Stomach (tissue), 9 donors: ENCODE results near the gene ATP5ME. TPM values are rescaled to one million over a fixed set of nuclear protein-coding genes. Genes with fewer than 3 reads are reported as not detected.

Source experiments
- DNase-seq, 2 donors: peaks; one replicate each; pipeline versions ENCODE4 v3.0.0 to v3.0.0-alpha.2; 2013 to 2019
- H3K27ac ChIP-seq, 5 donors: fragments of 200-600 bp in 4 of 5; sonication (generic) in 4 of 5; one replicate each; pipeline ENCODE4 v1.5.1; 2013 to 2019; ENCODE audit warnings: mild to moderate bottlenecking in 1 of 5, moderate library complexity in 1 of 5
- H3K27me3 ChIP-seq, 3 donors: fragments of 200-600 bp; sonication (generic); one replicate each; pipeline ENCODE4 v1.5.1; 2017 to 2019; ENCODE audit warnings: mixed run types in 1 of 3
- H3K36me3 ChIP-seq, 4 donors: fragments of 200-600 bp; sonication (generic); 1 replicate in 3 of 4; 2 replicates in 1 of 4; pipeline ENCODE4 v1.5.1; 2016 to 2019
- H3K4me1 ChIP-seq, 4 donors: fragments of 200-600 bp; sonication (generic); one replicate each; pipeline ENCODE4 v1.5.1; 2016 to 2019
- H3K4me3 ChIP-seq, 4 donors: fragments of 200-600 bp; sonication (generic) in 3 of 4; one replicate each; pipeline ENCODE4 v1.5.1; 2016 to 2019; ENCODE audit warnings: mild to moderate bottlenecking in 1 of 4
- H3K9me3 ChIP-seq, 4 donors: fragments of 200-600 bp; sonication (generic); one replicate each; pipeline ENCODE4 v1.5.1; 2016 to 2019
- CTCF ChIP-seq, 7 experiments: fragments of 450-650 bp in 4 of 7; fragments of 200-600 bp in 3 of 7; sonication (generic) in 3 of 7; IDR thresholded peaks; one replicate each; pipeline ENCODE4 v1.5.1; 2016 to 2019; ENCODE audit warnings: antibody characterized with exemption in 7 of 7, control low read depth in 2 of 7, mild to moderate bottlenecking in 1 of 7
- EP300 ChIP-seq: sonication (generic); formaldehyde crosslinking; IDR thresholded peaks from one replicate; pipeline ENCODE4 v1.6.1; 2017; ENCODE audit warnings: antibody characterized with exemption
- POLR2A ChIP-seq, 4 donors: fragments of 450-650 bp; IDR thresholded peaks; one replicate each; pipeline ENCODE4 v1.6.1; 2016; ENCODE audit warnings: antibody characterized with exemption in 4 of 4, control low read depth in 2 of 4, mild to moderate bottlenecking in 1 of 4, moderate library complexity in 1 of 4
- POLR2AphosphoS5 ChIP-seq, 3 donors: sonication (generic); formaldehyde crosslinking; IDR thresholded peaks; one replicate each; pipeline ENCODE4 v1.6.1; 2016; ENCODE audit warnings: antibody characterized with exemption in 3 of 3
- WGBS, 5 donors: extraction: QIAGEN DNeasy Blood & Tissue Kit in 3 of 5; methylation state at CpG; one replicate each; pipeline versions ENCODE4 v1.1.5 to v1.1.7; 2013 to 2018; 5-methylcytosine and 5-hydroxymethylcytosine counted together
- intact Hi-C: fragments of 100-400 bp; cut with DNase I; formaldehyde crosslinking; loops from one replicate; pipeline ENCODE4 v1.15.1; 2023; ENCODE audit warnings: low total_unique reads
- polyA plus RNA-seq, 3 donors: library from polyadenylated mRNA; stranded (reverse); fragments of 200-250 nt; gene quantifications; one replicate each; pipeline ENCODE4 v1.2.3, GENCODE V29; 2013
- total RNA-seq, 5 donors: library from RNA; depleted of rRNA; stranded (reverse); fragments of >200 nt; gene quantifications; one replicate each; pipeline versions ENCODE4 v1.1.0 to v1.2.3, GENCODE V29; 2014 to 2016
- donor health status: healthy with polysubstance abuse.
- donor health status: Bipolar disorder and iron deficiency.
- donor health status: healthy.

The ATP5ME gene
- total and polyA plus RNA-seq, 8 donors = 8.0 to 876 (median 471) TPM

DNA sequence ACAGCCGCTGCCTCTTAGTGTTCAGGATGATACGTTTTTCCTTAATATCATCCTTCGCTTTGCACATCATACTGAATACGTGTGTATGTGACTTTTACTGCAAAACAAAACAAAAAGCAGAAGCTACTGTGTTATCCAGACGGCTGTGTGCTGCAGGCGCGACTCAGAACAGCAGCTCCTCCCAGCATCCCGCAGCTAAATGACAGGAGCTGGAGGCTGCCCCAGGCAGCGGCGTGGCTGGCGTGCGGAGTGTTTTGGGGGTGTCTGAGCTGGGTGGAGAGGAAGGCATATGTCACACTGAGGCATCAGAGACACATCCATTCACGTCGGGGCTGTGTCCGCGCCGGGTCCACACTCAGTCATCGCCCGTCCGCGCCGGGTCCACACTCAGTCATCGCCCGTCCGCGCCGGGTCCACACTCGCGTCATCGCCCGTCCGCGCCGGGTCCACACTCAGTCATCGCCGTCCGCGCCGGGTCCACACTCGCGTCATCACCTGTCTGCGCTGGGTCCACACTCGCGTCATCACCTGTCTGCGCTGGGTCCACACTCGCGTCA is 48.2 kb upstream of the ATP5ME start:
- intact Hi-C loops = no loop called here
- Histone ChIP-seq H3K4me1 (peaks cover 14 to 56% (median 34%) of the 10 kb centered on the region in 4 donors), H3K4me3 (no peak overlapping the region), H3K27me3 (no peaks in the 10 kb centered on the region), H3K36me3 (peaks cover 0 to 33% (median 25%) of the 10 kb centered on the region in 4 donors), H3K27ac (no peak overlapping the region), H3K9me3 (no peaks in the 10 kb centered on the region)
- no peak for DNase-seq
- no peak for TF ChIP-seq CTCF (IDR thresholded peaks at IDR 0.05)
- no peak for TF ChIP-seq EP300
- no peak for TF ChIP-seq POLR2A (IDR thresholded peaks at IDR 0.05)
- TF ChIP-seq POLR2AphosphoS5 (IDR thresholded peaks at IDR 0.05) = no peak
- WGBS, 5 donors = 94 to 97% (median 95%) methylated on average over 39 to 47 of the region's 47 CpGs

DNA sequence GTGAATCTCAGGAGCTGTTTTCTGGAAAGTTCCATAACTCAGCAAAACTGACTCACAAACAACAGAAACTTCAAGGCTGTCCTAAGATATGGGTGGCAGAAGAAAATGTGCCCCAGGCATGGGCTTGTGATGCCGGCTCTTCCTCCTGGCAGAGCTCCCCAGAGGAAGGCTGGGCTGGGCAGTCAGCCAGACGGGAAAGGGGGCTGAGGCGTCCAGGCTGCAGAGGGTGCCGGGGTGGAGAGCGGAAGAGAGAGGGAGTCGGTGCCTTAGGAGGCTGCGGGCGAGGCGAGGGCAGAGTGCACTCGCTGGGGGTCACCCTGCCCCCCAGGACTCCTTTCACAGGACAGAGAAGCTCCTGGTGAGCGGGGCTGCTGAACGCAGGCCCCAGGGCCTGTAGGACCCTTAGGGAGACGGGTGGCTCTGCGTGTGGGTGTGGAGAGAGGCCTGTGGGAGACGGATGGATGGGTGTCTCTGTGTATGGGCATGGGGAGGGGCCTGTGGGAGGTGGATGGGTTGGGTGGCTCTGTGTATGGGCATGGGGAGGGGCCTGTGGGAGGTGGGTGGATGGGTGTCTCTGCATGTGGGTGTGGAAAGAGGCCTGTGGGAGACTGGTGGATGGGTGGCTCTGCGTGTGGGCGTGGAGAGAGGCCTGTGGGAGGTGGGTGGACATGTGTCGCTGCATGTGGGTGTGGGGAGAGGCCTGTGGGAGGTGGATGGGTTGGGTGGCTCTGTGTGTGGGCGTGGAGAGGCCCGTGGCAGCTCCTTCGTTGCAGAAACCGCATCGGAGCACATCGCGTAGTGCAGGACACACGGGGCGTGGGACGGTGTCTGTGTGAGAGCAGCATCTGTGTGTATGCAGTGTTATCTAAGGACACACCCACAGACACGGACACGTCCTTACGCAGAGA is 47.4 kb upstream of the ATP5ME start:
- peaks cover 14 to 50% (median 31%) of the 10 kb centered on the region in 4 donors for H3K4me1 ChIP-seq
- H3K36me3 ChIP-seq = peaks cover 0 to 33% (median 25%) of the 10 kb centered on the region in 4 donors
- no peaks in the 10 kb centered on the region for H3K9me3 ChIP-seq
- TF ChIP-seq EP300 = no peak
- no peak for TF ChIP-seq POLR2A (IDR thresholded peaks at IDR 0.05)
- no peak for TF ChIP-seq CTCF (IDR thresholded peaks at IDR 0.05)
- no peak for TF ChIP-seq POLR2AphosphoS5 (IDR thresholded peaks at IDR 0.05)
- no peak overlapping the region for H3K4me3 ChIP-seq
- peak in 1 of 2 donors; percentile 39 for DNase-seq
- H3K27me3 ChIP-seq = no peaks in the 10 kb centered on the region
- WGBS, 5 donors = 66 to 80% (median 76%) methylated on average over 31 of the region's 31 CpGs
- intact Hi-C loops = no loop called here
- H3K27ac ChIP-seq = no peak overlapping the region

- intact Hi-C loops = no loop called here
- no peak overlapping the region for H3K4me3 ChIP-seq
- H3K9me3 ChIP-seq = no peaks in the 10 kb centered on the region
- H3K27me3 ChIP-seq = no peaks in the 10 kb centered on the region
- H3K36me3 ChIP-seq = peaks cover 0 to 33% (median 25%) of the 10 kb centered on the region in 4 donors
- DNase-seq = no peak
- WGBS, 5 donors = 93 to 95% (median 95%) methylated on average over 55 to 59 of the region's 59 CpGs
- TF ChIP-seq EP300 (no peak), POLR2AphosphoS5 (IDR thresholded peaks at IDR 0.05) (no peak), CTCF (IDR thresholded peaks at IDR 0.05) (no peak)
- H3K27ac ChIP-seq = no peak overlapping the region
- H3K4me1 ChIP-seq = peaks cover 6 to 43% (median 23%) of the 10 kb centered on the region in 4 donors
Measured at GRCh38 chr4:720111-720860, 46.2 kb upstream of the ATP5ME start.

GRCh38 chr4:718460-718859 is 44.4 kb upstream of the ATP5ME start:
- no peak for DNase-seq
- intact Hi-C loops = no loop called here
- H3K4me3 ChIP-seq = no peak overlapping the region
- TF ChIP-seq EP300 = no peak
- TF ChIP-seq POLR2A (IDR thresholded peaks at IDR 0.05) = no peak
- TF ChIP-seq CTCF (IDR thresholded peaks at IDR 0.05) = no peak
- no peak for TF ChIP-seq POLR2AphosphoS5 (IDR thresholded peaks at IDR 0.05)
- H3K36me3 ChIP-seq = peaks cover 0 to 36% (median 28%) of the 10 kb centered on the region in 4 donors
- 82 to 90% (median 88%) methylated on average over 5 to 8 of the region's 8 CpGs for WGBS, 5 donors
- H3K27ac ChIP-seq = no peak overlapping the region
- H3K9me3 ChIP-seq = no peaks in the 10 kb centered on the region
- H3K27me3 ChIP-seq = no peaks in the 10 kb centered on the region
- H3K4me1 ChIP-seq = peaks cover 6 to 45% (median 20%) of the 10 kb centered on the region in 4 donors
